OCI-LY3 (cell line): ENCODE measurements around the gene IQSEC1.

Source experiments
- EZH2phosphoT487 ChIP-seq: fragments of 200-600 bp; shearing (Covaris generic); IDR thresholded peaks from 2 replicates; pipeline ENCODE4 v1.6.1; 2018; ENCODE audit warnings: antibody characterized with exemption, mixed run types, low read depth
- TF ChIP-seq, protein P1 (sequence below): fragments of 200-600, 300-600 bp; sonication (generic); IDR thresholded peaks from 2 replicates; pipeline ENCODE4 v1.5.1; 2014; ENCODE audit warnings: antibody characterized with exemption, low read length, low read depth

DNA sequence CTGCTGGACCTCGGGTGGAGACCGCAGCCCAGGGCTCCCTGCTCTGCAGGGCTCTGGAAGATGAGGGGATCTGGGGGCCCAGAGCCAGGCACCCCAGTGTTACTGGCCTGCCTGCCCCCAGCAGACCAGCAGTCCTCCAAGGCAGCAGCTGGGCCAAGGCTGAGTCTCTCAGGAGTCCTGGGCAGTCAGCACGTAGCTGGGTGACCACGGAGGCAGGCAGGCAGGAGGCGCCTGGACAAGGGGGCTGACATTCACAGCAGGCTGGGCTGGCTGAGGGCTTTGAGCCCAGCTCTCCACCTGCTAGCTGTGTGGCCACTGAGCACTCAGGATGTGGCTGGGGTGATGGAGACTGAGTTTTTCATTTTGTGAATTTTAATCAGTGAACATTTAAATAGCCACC, 67.9 kb downstream of the IQSEC1 start:
- TF ChIP-seq, protein P1, sequence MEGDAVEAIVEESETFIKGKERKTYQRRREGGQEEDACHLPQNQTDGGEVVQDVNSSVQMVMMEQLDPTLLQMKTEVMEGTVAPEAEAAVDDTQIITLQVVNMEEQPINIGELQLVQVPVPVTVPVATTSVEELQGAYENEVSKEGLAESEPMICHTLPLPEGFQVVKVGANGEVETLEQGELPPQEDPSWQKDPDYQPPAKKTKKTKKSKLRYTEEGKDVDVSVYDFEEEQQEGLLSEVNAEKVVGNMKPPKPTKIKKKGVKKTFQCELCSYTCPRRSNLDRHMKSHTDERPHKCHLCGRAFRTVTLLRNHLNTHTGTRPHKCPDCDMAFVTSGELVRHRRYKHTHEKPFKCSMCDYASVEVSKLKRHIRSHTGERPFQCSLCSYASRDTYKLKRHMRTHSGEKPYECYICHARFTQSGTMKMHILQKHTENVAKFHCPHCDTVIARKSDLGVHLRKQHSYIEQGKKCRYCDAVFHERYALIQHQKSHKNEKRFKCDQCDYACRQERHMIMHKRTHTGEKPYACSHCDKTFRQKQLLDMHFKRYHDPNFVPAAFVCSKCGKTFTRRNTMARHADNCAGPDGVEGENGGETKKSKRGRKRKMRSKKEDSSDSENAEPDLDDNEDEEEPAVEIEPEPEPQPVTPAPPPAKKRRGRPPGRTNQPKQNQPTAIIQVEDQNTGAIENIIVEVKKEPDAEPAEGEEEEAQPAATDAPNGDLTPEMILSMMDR: no peak
- TF ChIP-seq EZH2phosphoT487: no peak
